GM12892 (cell line): ENCODE measurements around the gene SLC6A3.
"Not testable (repeated sequence)": the region's sequence is repeated elsewhere in the genome, so short reads cannot be mapped to it uniquely, and the experiment has no call there.

Source experiments
- DNase-seq: peaks from one replicate; pipeline ENCODE4 v3.0.0; 2011; ENCODE audit not compliant: insufficient read length
- FAIRE-seq: peaks from 2 replicates; lab custom pipeline; 2011; peaks lifted over from hg19 to GRCh38; lab: Jason Lieb, UNC
- POLR2A ChIP-seq: IDR thresholded peaks from 2 replicates; pipeline ENCODE4 v1.6.1; 2011; ENCODE audit warnings: low read depth, low read length, control low read depth
- POLR2AphosphoS5 ChIP-seq: IDR thresholded peaks from 2 replicates; pipeline ENCODE4 v1.6.1; 2011; ENCODE audit warnings: low read depth, low read length, control low read depth
- TAF1 ChIP-seq: IDR thresholded peaks from 2 replicates; pipeline ENCODE4 v1.6.1; 2011; ENCODE audit warnings: low read depth, mild to moderate bottlenecking, control low read depth, low read length, borderline replicate concordance

SLC6A3 gene

DNA sequence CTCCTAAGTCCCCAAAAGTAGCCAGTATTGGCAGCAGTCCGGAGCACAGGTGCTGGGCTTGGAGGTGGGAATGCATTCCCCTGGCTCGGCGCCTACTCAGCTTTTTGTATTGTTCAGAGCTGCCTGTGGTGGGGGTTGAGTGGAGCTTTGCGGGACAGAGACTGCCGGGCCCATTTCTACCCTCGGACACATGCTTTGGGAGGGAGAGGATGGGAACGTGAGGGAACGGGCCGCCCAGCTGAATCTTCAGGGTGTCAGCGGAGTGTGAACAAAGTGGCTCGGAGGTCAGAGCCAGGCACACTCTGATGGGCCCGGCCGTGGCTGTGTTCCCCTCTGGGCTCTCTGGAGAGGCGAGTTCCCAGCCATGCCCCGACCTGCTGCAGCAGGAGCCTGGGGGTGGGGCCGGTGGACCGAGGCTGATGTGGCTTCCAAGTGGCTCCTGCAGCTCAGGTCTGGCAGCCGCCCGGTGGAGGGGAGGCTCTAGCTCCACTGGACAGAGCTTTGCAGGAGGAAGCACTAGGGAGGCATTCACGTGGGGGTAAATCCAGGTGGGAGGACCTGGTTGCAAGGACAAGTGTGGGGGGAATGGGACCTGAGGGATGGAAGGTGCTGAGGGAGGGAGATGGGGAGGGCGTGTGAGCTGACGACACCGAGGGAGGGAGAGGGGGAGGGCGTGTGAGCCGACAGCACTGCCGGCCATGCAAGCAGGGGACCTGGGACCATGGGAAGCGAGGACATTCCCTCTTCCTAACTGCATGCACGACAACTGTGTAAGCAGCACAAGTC, 31.1 kb upstream of the SLC6A3 start:
- no peak for TF ChIP-seq POLR2A
- no peak for TF ChIP-seq POLR2AphosphoS5
- no peak for TF ChIP-seq TAF1
- DNase-seq (no peak), FAIRE-seq (no peak)

DNA sequence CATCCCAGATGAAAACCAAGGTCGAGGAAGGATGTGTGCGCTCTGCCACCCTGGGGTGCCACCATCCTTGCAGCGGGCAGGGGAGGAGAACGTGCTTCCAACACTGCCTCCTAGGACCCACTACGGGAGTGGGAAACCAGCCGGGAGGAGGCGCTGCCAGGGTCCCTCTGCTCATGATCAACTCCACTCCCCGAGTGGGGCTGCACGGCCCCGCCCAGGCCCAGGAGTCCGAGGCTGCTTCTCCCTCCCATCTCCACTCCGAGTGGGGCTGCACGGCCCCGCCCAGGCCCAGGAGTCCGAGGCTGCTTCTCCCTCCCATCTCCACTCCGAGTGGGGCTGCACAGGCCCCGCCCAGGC, 30.3 kb upstream of the SLC6A3 start:
- not testable (repeated sequence) for DNase-seq, FAIRE-seq

DNA sequence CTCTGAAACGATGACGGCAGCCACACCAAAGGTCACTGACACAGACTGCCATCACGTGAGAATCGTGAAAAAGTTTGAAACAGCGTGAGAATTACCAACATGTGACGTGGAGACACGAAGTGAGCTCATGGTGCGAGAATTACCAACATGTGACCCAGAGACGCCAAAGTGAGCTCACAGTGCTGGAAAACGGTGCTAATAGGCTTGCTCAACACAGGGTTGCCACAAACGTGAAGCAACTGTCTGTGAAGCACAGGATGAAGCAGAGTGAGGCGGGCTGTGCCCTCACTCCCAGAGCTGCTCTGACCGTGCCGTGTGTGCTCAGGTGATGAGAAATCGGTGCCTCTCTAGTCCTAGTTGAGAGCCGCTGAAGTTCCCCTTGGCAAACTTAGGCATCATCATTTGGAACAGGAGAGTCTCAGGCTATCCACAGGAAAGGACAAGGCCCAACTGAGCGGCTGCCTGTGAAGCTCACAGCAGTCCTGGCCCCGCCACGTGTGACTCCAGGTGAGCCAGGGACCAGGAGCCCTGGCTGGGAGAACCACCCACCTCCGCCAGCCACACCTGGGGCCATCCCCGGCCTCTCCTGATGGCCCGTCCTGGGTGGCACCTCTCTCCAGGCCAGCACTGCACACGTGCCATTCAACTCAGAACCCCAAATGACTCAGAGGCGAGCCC, 29.8 kb upstream of the SLC6A3 start:
- TF ChIP-seq TAF1 = no peak
- peak; percentile 40; the same call in 1 of the 2 replicates for TF ChIP-seq POLR2AphosphoS5
- DNase-seq = no peak
- no peak for FAIRE-seq

DNA sequence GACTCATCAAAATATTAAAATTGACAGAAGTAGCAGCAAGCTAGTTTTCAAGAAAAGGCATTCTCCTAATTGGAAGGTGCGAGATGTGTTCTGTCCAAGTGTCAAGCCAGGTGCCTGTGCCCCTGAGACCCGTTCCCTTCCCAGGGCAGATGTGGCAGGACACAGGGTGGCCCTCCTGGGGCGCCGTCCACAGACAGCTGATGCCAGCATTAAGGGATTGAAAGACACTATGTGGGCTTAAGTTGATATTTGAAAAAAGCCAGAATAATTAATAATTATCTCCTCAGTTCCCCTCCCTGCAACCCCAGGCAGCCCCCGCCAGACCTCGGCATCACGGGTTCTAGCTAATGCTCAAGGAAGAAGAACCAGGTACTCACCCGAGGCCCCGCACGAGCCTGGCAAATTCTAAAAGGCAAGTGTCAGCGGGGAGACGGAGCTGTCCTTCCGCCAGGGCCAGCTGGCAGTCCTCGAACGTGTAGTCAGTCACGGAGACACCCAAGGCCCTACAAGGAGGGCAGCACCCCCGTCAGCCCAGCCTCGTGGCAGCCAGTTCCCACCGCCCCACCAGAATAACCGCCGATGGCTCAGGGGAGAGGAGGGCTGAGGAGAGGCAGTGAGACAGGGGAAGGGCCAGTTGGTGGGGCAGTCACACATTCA, 29.1 kb upstream of the SLC6A3 start:
- DNase-seq (no peak), FAIRE-seq (no peak)
- TF ChIP-seq TAF1 (no peak), POLR2AphosphoS5 (no peak), POLR2A (no peak)

DNA sequence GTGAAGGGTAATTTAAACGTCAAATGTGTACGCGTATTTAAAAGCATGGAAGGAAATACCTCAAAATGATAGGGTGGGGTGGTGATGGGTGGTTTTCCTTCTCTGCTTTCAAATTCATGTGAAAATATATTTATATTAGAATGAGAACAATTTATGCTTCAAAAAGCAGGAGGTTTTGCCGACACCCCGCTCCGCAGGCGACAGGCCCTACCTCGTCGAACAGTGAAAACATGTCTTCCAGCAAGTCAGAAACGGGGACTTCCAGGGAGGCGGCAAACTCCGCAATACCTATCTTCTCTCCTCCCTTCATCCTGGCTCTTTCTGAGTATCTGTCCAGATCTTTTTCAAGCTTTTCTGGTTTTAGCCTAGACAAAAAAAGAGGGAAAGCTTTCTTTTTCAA, 28.5 kb upstream of the SLC6A3 start:
- DNase-seq = no peak
- no peak for FAIRE-seq

DNA sequence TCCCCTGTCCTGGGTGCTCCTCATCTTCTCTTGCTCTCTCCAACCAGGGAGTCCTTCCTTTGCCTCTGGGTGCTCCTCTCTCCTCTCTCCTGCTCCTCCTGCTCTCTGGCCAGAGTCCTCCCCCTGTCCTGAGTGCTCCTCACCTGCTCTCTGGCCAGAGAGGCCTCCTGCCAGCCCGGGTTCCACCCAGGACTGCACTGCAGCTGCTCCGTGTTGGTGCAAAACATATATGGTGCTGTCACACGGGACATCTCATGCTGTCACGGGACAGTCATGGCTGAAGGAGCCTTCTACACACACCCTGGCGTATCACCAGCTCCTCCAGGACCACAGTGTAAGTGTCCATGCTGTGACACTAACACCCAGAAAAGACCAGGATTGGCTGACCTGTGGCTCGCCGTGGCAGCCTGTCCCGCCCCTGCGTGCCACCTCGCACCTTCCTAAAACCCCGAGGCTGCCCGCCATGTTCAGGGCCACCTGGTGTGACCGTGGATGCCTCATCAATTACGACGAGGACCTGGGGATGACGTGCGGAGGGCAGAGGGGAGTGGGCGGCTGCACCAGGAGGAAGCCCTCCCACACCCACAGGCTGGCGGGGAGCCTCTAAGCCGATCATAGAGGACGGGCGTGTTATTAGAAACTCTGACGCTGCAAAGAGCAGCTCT, 27.9 kb upstream of the SLC6A3 start:
- FAIRE-seq (no peak), DNase-seq (no peak)
- TF ChIP-seq POLR2A (no peak), POLR2AphosphoS5 (no peak), TAF1 (no peak)

More for the DNA sequence above, 28.5 kb upstream of the SLC6A3 start:
- TF ChIP-seq POLR2AphosphoS5 = no peak
- TF ChIP-seq POLR2A = no peak
- no peak for TF ChIP-seq TAF1

DNA sequence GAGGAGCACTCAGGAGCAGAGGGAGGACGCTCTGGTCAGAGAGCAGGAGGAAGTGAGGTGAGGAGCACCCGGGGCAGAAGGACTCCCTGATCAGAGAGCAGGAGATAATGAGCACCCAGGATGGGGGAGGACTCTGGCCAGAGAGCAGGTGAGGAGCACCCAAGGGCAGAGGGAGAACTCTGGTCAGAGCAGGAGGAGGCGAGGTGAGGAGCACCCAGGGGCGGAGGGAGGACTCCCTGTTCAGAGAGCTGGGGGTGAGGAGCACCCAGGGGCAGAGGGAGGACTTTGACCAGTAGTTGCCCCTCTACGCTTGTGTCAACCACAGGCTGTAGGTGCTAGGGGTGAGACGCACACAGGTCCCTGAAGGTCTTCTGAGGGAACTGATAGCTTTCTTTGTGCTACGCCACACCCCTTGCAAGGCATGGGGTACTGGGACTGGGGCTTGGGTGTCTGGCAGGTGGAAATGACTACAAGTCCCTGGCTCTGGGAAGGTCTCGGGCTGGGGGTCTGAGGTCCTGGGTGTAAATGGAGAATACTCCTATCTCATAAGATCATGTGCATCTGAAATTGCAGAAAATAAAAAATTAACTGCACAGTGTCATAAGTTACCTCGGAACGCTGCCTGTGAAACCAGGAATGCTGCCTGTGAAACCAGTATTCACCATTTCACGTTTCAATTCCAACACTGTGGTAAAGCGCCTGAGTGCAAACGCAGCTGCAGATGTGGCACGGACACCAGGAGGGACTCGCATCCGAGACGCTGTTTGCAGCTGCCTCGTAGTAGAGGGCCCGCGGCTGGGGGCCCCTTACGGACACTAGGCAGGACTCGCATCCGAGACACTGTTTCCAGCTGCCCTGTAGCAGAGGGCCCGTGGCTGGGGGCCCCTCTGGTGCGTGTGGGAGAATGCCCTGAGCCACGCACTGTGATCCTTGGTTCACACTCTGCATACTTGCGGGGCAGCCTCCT, 27.0 kb upstream of the SLC6A3 start:
- no peak for TF ChIP-seq POLR2AphosphoS5
- TF ChIP-seq TAF1 = no peak
- TF ChIP-seq POLR2A = no peak
- no peak for FAIRE-seq

DNA sequence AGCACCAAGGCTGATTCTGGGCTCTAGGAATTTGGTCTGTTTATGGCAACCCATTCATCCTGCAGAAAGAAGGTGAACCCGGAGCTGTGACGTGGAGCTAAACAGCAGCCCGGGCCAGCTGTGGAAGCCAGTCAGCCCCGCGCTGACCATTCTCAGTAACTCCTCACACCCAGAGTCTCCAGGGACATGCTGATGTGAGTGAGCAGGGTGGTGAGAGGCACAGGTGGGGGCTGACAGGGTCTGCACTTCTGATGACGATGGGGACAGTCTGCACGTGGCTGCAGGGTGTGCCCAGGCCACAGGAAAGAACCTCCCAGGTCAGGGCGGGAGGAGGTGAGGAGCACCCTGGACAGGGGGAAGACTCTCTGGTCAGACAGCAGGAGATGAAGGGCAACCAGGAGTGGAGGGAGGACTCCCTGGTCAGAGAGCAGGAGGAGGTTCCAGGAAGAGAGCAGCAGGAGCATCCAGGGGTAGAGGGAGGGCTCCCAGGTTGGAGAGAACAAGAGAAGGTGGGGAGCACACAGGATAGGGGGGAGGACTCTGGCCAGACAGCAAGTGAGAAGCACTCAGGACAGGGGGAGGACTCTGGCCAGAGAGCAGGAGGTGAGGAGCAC, 26.1 kb upstream of the SLC6A3 start:
- no peak for DNase-seq
- TF ChIP-seq POLR2AphosphoS5 (no peak), TAF1 (no peak), POLR2A (no peak; the same call in 1 of the 2 replicates)
- no peak for FAIRE-seq

More for the DNA sequence above, 27.0 kb upstream of the SLC6A3 start:
- no peak for DNase-seq

DNA sequence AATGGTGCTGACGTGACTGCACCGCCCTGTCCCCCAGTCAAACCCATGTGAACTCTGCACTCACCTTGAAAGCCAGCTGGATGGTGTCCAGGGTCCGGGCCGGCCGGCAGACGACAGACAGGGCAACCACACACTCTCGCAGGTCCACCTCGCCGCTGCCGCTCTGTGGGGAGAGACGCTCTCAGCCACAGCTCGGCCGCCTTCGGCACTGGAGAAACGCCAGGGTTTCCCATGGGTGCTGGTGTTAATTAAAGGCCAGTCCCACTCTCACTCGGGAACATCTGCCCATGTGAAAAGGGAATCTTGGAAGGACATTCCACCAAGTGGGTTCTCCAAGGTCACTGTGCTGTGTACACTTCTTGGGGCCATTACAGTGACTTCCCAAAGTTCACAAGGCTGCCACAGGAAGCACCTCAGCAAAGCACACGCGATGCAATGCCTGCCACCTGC, 25.5 kb upstream of the SLC6A3 start:
- TF ChIP-seq POLR2A = no peak
- no peak for TF ChIP-seq TAF1
- TF ChIP-seq POLR2AphosphoS5 = no peak
- no peak for DNase-seq
- FAIRE-seq = no peak

DNA sequence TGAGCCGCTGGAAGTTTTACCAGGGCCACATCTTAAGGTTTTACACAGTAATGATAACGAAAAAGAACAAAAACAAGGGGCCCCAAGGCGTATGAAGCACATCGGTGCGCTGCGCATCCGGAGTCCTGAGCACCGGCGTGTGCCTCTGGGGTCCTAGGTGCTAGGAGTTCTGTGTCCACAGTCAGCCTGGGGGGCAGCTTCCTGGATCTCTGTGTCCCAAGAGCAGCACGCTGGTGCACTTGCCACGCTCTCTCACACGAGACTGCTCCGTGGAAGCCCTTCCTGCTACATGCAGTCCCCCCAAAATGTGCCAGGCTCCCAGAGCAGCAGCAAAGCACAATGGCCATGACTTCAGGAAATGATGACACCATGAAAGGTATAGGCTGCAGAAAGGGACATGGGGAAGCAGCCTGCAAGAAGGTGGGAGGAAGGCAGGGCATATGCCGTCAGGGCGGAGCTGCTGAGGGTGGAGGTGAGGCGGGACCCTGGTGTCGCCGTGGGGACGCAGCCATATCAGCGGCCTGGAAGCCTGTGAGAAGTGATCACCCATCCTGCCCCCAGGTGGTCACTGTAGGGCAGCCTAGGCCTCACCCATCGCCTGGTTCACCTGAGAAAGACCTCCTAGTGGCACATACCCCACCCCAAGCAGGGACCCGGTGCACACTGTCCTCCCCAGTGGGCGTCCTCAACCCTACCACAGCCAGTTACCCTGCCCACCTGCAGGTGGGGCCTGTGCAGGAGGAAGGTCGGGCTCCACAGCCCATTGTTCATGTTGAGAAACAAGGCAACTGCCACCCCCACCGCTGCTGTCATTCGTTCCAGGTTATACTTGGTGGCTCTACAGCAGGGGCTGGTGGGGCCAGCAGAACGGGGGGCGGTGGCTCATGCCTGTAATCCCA, 23.6 kb upstream of the SLC6A3 start:
- TF ChIP-seq TAF1 (no peak), POLR2A (no peak), POLR2AphosphoS5 (no peak)
- DNase-seq = no peak

DNA sequence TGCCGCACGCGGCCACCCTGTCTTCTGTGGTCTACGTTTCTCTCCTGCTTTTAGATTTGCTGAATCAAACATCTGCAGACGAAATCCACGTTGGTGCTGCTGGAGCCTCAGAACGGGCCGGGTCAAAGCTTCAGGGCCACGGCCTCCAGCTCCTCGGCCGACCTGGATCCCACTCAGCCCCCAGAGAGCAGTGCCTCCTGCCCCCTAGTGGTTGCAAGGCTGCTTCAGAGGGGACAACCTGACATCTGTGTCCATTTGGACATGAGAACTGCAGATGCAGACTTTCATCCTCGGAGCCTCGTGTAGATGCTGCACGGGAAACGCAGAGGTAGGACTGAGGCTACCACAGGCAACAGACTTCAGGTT, 23.0 kb upstream of the SLC6A3 start:
- TF ChIP-seq POLR2AphosphoS5 (no peak), TAF1 (no peak), POLR2A (no peak)

More for the DNA sequence above, 23.6 kb upstream of the SLC6A3 start:
- no peak for FAIRE-seq

More for the DNA sequence above, 23.0 kb upstream of the SLC6A3 start:
- no peak for DNase-seq
- FAIRE-seq = no peak
